ENCODE results near the gene ELP4.

DNA sequence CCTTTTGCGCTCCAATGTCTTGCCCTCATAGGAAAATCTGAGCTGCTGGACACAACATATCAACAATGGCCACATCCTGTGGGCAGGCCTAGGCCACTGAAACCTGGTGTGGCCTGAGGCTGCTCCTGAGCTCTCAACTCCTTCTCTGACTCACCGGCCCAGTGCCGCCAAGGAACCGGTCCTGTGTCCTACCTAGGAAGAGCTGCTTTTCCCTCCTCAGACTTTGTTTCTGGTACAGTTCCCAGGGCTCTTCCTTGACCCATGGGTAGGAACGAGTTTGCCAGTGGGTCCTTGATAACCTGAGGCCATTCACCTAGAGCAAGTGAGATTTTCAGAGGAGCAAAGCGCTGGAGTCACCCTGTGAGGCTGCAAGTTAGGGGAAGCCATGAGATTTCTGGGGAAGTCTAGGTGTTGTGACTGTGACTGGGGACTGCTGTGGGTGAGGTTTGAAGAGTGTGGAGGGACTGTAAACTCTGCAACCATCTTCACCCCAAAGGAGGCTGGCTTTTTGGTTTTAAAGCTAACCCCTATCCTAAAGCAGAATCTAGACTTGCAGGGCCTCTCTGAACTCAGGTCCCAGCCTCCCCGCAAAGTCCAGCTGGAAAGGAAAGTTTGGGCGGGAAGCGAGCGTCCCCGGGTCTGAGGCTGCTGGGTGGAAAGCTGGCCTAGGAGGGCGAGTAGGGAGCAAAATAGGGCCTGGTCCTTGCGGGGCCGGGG lies 313.5 kb downstream of the ELP4 start:
- TF ChIP-seq, protein P1, sequence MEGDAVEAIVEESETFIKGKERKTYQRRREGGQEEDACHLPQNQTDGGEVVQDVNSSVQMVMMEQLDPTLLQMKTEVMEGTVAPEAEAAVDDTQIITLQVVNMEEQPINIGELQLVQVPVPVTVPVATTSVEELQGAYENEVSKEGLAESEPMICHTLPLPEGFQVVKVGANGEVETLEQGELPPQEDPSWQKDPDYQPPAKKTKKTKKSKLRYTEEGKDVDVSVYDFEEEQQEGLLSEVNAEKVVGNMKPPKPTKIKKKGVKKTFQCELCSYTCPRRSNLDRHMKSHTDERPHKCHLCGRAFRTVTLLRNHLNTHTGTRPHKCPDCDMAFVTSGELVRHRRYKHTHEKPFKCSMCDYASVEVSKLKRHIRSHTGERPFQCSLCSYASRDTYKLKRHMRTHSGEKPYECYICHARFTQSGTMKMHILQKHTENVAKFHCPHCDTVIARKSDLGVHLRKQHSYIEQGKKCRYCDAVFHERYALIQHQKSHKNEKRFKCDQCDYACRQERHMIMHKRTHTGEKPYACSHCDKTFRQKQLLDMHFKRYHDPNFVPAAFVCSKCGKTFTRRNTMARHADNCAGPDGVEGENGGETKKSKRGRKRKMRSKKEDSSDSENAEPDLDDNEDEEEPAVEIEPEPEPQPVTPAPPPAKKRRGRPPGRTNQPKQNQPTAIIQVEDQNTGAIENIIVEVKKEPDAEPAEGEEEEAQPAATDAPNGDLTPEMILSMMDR (conservative IDR thresholded peaks at IDR 0.05; ENCODE audit: low read depth, low read length): no peak
- TF ChIP-seq EZH2 (IDR thresholded peaks at IDR 0.05; ENCODE audit: low read length, unreplicated experiment) (no peak), EZH2phosphoT487 (IDR thresholded peaks at IDR 0.05; ENCODE audit: borderline replicate concordance, low read length) (no peak)

Measured in PC-3 (cell line).